Activated T-cell treated with anti-CD3 and anti-CD28 coated beads for 4 hours (primary cell): ENCODE data around the gene NT5DC2.
A peak's percentile ranks its signal among the peaks of the same experiment; 100 is the strongest.

Experiments
- DNase-seq: peaks from one replicate; pipeline ENCODE4 v3.0.0-alpha.2; 2020

The NT5DC2 gene

GRCh38 chr3:52533623-52534280 lies at the start of gene NT5DC2:
Gene NT5DC2 (minus strand): TSS chr3:52533857. CDS start chr3:52533737, 120 bp downstream.
- peak; percentile 35 for DNase-seq

GRCh38 chr3:52574056-52574965 lies 40.7 kb upstream of the NT5DC2 start:
- DNase-seq, result no peak

- DNase-seq, result no peak
Observed at GRCh38 chr3:52572221-52572620, 38.6 kb upstream of the NT5DC2 start.

GRCh38 chr3:52570076-52570475 lies 36.4 kb upstream of the NT5DC2 start:
- DNase-seq, result no peak

GRCh38 chr3:52568069-52568468 lies 34.4 kb upstream of the NT5DC2 start:
- DNase-seq, result no peak

- DNase-seq, result no peak
Observed at GRCh38 chr3:52563984-52564383, 30.3 kb upstream of the NT5DC2 start.

- DNase-seq, result no peak
Observed at GRCh38 chr3:52561028-52561747, 27.5 kb upstream of the NT5DC2 start.

GRCh38 chr3:52558436-52558835 lies 24.8 kb upstream of the NT5DC2 start:
- no peak for DNase-seq

GRCh38 chr3:52557011-52557960 lies 23.6 kb upstream of the NT5DC2 start:
- DNase-seq, result no peak

- DNase-seq, result no peak
Observed at GRCh38 chr3:52555056-52555455, 21.4 kb upstream of the NT5DC2 start.

GRCh38 chr3:52554026-52554755 lies 20.5 kb upstream of the NT5DC2 start:
- DNase-seq, result no peak

- no peak for DNase-seq
Observed at GRCh38 chr3:52552089-52552488, 18.4 kb upstream of the NT5DC2 start.

- no peak for DNase-seq
Observed at GRCh38 chr3:52551118-52551517, 17.5 kb upstream of the NT5DC2 start.

- DNase-seq, result no peak
Observed at GRCh38 chr3:52547143-52547542, 13.5 kb upstream of the NT5DC2 start.

- no peak for DNase-seq
Observed at GRCh38 chr3:52546111-52546901, 12.6 kb upstream of the NT5DC2 start.

GRCh38 chr3:52544937-52545336 lies 11.3 kb upstream of the NT5DC2 start:
- DNase-seq, result no peak

GRCh38 chr3:52541050-52541449 lies 7.4 kb upstream of the NT5DC2 start:
- no peak for DNase-seq

GRCh38 chr3:52539010-52539653 lies 5.5 kb upstream of the NT5DC2 start:
- no peak for DNase-seq

GRCh38 chr3:52537726-52538421 lies 4.2 kb upstream of the NT5DC2 start:
- no peak for DNase-seq
